ENCODE data around the gene PRAMEF11.
"Not testable (repeated sequence)": the region's sequence is repeated elsewhere in the genome, so short reads cannot be mapped to it uniquely, and the experiment has no call there.

PRAMEF11 gene

DNA sequence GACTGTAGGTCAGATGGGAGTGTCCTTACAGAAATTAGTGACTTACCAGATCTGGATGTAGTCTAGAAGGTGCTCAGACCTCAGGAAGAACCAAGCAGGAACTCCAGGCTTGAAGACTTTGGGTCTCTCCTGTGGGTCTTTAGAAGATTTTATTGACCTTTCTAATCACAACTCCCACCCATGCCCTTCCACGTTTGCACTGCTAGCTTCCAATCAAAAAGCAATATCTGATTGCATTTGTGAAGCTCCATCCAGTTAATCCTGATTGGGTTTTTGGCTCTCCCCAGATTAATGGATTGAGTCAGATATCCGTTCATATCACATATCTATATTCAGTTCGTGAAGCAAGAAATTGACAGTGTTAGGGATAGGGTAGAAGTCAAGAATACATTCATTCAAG is at the start of gene PRAMEF11:
Gene PRAMEF11, minus strand, starts transcription at position 101 of the 400 bp plus-strand sequence. CDS start 2,621 bp downstream, outside the sequence.
- DNase-seq = not testable (repeated sequence)

- DNase-seq = not testable (repeated sequence)
These were observed 47.2 kb upstream of the PRAMEF11 start for GRCh38 chr1:12878453-12878852.

DNA sequence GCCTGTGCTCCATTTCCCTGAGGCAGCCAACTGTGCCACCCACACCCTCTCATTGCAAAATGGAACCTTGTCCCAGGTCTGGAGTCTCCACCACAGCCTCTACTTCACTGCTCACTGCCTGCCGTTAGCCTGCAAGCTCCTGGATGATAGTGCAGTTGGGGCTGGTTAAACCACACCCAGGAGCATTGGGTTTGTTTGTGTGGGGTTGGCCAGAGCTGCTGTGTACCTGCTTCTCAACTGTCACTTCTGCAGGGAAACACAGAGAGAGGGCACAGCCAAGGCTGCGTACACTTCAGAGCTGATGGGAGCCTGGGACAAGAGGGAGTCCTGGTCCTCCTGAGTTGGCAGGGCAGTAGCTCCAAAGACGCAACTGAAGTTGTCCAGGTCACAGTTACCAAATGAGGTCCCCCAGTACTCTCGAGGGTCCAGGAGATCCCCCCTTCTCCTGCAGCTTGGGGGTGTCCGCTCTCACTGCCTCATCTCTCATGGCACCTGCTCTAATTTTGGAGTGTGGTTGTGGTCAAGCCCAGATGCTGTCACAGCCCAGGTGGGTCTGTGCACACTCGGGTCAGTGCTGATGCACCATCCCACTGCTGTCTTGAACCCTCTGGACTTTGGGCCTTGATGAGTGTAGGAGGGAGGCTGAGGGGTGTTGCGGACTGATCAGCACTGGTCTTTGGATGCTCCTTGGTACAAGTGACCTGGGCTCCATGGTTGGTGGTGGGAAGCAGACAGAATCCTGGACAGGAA is 32.1 kb upstream of the PRAMEF11 start:
- DNase-seq = not testable (repeated sequence)

- DNase-seq = not testable (repeated sequence)
These were observed 25.6 kb upstream of the PRAMEF11 start, which contains the start of gene PRAMEF2 for GRCh38 chr1:12856786-12857185. TSS of gene PRAMEF2 (plus strand) at chr1:12857086. CDS start at chr1:12859010, 1,924 bp downstream.

GRCh38 chr1:12851779-12852178 is 20.6 kb upstream of the PRAMEF11 start:
- DNase-seq = no peak

DNA sequence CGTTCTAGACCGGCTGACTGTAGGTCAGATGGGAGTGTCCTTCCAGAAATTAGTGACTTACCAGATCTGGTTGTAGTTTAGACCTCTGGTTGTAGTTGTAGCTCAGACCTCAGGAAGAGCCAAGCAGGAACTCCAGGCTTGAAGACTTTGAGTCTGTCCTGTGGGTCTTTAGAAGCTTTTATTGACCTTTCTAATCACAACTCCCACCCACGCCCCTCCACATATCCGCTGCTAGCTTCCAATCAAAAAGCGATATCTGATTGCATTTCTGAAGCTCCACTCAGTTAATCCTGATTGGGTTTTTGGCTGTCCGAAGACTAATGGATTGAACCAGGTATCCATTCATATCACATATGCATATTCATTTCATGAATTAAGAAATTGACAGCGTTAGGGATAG is 17.4 kb upstream of the PRAMEF11 start, which contains the start of gene HNRNPCL1:
Gene HNRNPCL1, minus strand, starts transcription at position 101 of the 400 bp plus-strand sequence. CDS start 431 bp downstream, outside the sequence.
- DNase-seq = not testable (repeated sequence)

DNA sequence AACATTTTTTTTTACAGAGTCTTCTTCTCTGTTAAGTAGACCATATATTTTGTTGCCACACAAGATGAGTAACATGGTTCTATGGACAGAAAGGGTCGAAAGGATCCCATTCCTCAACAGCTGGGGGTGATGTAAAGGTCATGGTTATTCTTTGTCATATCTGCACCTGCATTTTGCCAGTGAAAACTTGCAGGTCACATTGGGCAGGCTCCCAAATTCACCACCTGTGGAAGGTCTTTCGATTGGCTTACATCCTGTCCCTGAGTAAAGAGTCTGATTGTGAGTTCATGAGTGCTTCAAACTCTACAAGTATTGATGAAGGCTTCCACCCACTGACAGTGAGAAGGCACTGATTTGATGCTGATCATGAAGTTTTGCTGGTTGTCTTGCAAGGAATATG is 2.0 kb upstream of the PRAMEF11 start:
- not testable (repeated sequence) for DNase-seq

DNA sequence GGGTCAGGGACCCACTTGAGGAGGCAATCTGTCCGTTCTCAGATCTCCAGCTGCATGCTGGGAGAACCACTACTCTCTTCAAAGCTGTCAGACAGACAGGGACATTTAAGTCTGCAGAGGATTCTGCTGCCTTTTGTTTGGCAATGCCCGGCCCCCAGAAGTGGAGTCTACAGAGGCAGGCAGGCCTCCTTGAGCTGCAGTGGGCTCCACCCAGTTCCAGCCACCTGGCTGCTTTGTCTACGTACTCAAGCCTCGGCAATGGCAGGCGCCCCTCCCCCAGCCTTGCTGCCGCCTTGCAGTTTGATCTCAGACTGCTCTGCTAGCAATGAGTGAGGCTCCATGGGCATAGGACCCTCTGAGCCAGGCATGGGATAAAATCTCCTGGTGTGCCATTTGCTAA is 12.1 kb downstream of the PRAMEF11 start:
- DNase-seq = not testable (repeated sequence)

DNA sequence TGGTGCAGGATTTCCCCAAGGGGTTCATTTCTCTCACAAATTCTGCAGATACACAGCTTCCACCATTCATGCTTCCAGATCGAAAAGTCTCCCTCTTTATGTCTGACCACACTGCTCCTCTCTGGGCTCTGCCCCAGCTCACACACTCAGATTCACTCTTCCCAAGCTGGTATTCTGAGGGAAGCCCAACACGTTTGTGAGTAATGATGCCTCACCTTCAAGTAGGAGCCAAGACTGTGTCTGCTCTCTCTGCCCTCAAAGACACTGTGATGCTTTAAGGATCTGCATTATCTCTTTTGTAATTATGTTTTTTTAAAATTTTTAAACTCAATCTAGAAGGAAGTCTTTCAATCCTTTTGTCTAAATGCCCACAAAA is 19.8 kb downstream of the PRAMEF11 start:
- DNase-seq = no peak

- no peak for DNase-seq
These were observed 20.4 kb downstream of the PRAMEF11 start for GRCh38 chr1:12810691-12811408.

DNA sequence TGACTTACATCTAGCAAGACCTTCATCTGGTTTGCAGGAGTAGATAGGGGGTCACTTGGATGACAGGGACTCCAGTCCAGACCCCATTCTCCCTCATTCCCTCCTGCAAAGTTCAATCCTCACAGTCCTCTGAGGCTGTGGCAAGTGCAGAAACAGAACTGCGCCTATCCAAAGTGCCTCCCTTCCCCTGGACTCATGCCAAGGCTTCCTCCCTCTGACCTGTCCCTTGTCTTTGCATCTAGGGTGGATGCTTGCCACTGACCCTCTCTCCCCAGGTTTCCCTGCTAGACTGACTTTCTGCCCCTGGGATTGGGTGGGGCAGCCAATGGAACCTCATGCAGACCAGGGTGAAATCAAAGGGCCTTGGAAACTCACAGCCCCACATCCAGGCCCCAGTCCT is 21.3 kb downstream of the PRAMEF11 start:
- no peak for DNase-seq

DNA sequence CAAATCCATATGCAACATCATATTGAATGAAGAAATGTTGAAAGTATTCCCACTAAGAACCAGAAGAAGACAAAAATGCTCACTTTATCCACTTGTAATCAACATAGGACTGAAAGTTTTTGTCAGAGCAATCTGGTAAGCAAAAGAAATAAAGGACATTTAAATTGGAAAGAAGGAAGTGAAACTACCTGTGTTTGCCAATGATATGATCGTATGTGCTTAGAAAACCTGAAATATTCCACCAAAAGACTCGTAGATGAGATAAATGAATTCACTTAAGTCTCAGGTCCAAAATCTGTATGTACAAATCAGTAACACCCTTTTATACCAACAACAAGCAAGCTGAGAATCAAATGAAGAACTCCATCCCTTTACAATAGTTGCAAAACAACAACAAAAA is 31.5 kb downstream of the PRAMEF11 start:
- no peak for DNase-seq

- DNase-seq = no peak
These were observed 32.3 kb downstream of the PRAMEF11 start for GRCh38 chr1:12798911-12799310.

DNA sequence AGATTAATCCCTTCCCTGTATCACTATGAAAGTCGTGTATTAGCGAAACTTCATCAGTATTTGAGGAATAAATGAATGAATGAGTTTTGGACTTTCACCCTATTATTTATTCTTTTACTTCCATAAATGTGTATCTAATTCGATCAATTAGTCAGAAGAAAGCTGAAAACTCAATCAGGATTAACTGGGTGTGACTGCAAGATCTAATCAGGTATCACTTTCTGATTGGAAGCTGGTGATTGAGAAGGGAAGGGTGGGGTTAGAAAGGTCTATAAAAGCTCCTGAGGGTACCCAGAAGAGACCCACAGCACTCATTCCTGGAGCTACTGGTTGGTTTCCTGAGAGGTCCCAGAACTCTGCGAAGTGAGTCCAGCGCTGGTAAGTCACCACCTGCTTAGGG is 40.1 kb downstream of the PRAMEF11 start, which contains the start of gene PRAMEF1:
Gene PRAMEF1, plus strand, starts transcription at position 301 of the 400 bp plus-strand sequence. CDS start 1,831 bp downstream, outside the sequence.
- not testable (repeated sequence) for DNase-seq

- not testable (repeated sequence) for DNase-seq
These were observed 46.5 kb downstream of the PRAMEF11 start for GRCh38 chr1:12784729-12785128.

GRCh38 chr1:12783783-12784182 is 47.4 kb downstream of the PRAMEF11 start:
- not testable (repeated sequence) for DNase-seq

GRCh38 chr1:12781488-12781887 is 49.7 kb downstream of the PRAMEF11 start:
- not testable (repeated sequence) for DNase-seq

- no peak for DNase-seq
These were observed 52.3 kb downstream of the PRAMEF11 start for GRCh38 chr1:12778907-12779306.

GRCh38 chr1:12778061-12778460 is 53.1 kb downstream of the PRAMEF11 start:
- DNase-seq = no peak

DNA sequence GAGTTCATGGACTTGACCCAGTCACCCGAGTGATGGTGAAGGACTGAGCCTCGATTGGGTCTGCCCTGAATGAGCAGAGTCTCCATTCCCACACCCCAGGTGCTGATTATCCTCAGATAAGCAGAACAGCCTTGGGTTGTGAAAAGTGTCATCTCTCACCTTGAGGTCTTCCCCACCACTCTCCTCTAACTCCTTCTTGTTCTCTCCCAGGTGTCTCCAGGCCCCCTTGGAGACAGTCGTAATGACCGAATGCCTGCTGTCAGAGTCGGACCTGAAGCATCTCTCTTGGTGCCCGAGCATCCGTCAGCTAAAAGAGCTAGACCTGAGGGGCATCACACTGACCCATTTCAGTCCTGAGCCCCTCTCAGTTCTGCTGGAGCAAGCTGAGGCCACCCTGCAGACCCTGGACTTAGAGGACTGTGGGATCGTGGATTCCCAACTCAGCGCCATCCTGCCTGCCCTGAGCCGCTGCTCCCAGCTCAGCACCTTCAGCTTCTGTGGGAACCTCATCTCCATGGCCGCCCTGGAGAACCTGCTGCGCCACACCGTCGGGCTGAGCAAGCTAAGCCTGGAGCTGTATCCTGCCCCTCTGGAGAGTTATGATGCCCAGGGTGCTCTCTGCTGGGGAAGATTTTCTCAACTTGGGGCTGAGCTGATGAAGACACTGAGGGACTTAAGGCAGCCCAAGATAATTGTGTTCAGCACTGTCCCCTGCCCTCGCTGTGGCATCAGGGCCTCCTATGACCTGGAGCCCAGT is 54.2 kb downstream of the PRAMEF11 start:
- DNase-seq = no peak

- DNase-seq = no peak
These were observed 55.8 kb downstream of the PRAMEF11 start for GRCh38 chr1:12775443-12775842.

DNA sequence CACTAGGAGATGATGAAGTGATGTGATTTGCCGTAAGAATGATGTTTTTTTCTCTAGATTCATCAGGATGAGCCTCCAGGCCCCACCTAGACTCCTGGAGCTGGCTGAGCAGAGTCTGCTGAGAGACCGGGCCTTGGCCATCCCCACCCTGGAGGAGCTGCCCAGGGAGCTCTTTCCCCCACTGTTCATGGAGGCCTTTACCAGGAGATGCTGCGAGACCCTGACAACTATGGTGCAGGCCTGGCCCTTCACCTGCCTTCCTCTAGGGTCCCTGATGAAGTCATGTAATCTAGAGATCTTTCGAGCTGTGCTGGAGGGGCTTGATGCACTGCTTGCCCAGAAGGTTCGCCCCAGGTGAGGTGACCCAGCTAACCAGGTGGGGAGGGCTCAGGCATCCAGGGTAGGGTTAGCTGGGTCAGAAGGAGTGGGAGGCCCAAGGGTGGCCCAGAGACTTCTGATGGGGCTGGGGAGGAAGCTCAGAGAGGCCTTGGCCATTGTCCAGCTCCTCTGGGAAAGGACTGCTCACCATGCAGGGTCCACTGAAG is 56.3 kb downstream of the PRAMEF11 start:
- no peak for DNase-seq
